Gastroesophageal sphincter (tissue), 2 donors: ENCODE results near the gene CCSER1.

Source experiments
- EP300 ChIP-seq: sonication (generic); formaldehyde crosslinking; IDR thresholded peaks from one replicate; pipeline ENCODE4 v1.6.1; 2017; ENCODE audit warnings: antibody characterized with exemption, mild to moderate bottlenecking
- POLR2A ChIP-seq, 2 donors: fragments of 450-650 bp; IDR thresholded peaks; one replicate each; pipeline ENCODE4 v1.6.1; 2017; ENCODE audit warnings: antibody characterized with exemption in 2 of 2, mild to moderate bottlenecking in 2 of 2, moderate library complexity in 1 of 2

DNA sequence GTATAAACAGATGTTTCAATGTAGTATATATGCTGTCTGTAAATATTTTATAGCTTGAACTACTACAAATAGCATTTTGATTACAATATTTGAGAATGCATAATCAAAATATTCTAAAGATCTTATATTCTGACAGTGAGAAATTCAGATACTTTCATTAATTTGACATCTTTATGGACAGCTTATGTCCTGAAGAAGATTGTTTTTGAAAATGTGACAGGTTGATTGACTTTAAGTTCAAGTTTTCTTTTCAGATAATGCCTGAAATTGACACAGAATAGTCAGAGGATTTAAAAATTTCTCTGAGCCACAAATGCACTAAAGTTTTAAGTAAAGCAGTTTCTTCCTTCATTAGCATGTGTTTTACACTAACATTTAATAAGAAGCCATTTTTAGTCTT, 799.8 kb downstream of the CCSER1 start:
- TF ChIP-seq POLR2A (IDR thresholded peaks at IDR 0.05) (no peak), EP300 (no peak)
